GM19023 (cell line): Measurements from ENCODE around the gene BNC2.
"Not testable (repeated sequence)": the region's sequence is repeated elsewhere in the genome, so short reads cannot be mapped to it uniquely, and the experiment has no call there.

Experiments
- ATAC-seq: cut with Tn5 transposase; IDR thresholded peaks from one replicate; pipeline ENCODE4 v1.9.1; 2021; ENCODE audit warnings: mild to moderate bottlenecking, moderate library complexity; ENCODE audit not compliant: unreplicated experiment

BNC2 gene

GRCh38 chr9:16555802-16556201, 314.7 kb downstream of the BNC2 start:
- no peak for ATAC-seq

- ATAC-seq, result no peak
These were observed 316.5 kb downstream of the BNC2 start for GRCh38 chr9:16553869-16554540.

- ATAC-seq, result no peak
These were observed 318.2 kb downstream of the BNC2 start for GRCh38 chr9:16552252-16552651.

DNA sequence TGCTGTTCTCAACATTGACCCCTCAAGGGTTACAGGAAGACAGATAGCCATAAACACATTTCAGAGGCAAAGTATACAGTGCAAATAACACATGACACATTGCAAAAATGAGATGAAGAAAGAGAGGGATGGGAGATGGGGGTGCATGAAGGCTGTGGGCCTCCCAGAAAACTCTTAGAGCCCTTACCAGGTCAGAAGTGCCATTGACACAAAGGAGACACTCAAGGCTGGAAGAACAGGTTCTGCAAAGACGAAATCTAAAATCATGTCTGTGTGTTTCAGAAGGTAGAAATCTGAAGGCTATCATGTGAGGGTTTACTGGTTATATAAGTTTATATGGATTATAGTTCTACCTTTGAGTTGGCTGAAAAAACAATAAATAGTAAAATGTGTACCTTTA, 318.8 kb downstream of the BNC2 start:
- no peak for ATAC-seq

- ATAC-seq, result no peak
These were observed 324.8 kb downstream of the BNC2 start for GRCh38 chr9:16545639-16546038.

GRCh38 chr9:16544842-16545241, 325.6 kb downstream of the BNC2 start:
- no peak for ATAC-seq

- no peak for ATAC-seq
These were observed 326.8 kb downstream of the BNC2 start for GRCh38 chr9:16543686-16544085.

DNA sequence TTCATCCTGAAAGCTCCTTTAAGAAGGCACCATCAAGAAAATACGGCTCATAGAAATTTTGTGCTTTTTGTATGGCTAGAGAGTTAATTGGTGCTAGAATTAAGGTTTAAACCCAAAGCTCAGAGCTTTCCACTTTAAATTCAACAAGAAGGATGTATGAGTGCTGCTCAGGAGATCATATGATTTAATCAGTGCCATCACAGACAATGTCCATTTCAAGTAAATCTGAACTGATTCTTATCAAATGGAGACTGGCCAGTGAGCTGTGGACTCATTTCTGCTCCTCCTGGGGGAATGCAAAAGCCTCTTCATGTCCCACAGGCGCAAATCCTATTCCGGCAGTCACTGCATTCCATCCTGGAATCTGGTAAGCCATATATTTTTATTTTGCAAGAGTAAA, 327.2 kb downstream of the BNC2 start:
- ATAC-seq, result no peak

DNA sequence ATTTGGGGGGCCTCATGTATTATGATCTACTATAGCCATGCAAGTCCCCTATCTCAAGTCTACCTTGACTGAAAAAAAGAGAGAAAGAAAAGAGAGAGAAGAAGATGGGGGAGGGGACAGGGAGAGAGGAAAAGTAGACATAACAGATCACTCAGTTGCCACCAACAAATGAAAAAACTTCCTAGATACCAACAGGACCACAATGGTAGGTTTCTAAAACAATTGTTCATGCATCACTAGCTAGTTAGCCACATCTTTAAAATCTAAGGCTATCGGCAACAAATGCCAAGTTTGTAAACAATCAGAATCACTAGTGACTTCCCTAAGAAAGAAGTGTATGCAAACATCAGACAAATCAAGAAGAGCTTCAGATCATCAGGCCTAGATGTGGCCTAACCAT, 328.2 kb downstream of the BNC2 start:
- ATAC-seq, result no peak

DNA sequence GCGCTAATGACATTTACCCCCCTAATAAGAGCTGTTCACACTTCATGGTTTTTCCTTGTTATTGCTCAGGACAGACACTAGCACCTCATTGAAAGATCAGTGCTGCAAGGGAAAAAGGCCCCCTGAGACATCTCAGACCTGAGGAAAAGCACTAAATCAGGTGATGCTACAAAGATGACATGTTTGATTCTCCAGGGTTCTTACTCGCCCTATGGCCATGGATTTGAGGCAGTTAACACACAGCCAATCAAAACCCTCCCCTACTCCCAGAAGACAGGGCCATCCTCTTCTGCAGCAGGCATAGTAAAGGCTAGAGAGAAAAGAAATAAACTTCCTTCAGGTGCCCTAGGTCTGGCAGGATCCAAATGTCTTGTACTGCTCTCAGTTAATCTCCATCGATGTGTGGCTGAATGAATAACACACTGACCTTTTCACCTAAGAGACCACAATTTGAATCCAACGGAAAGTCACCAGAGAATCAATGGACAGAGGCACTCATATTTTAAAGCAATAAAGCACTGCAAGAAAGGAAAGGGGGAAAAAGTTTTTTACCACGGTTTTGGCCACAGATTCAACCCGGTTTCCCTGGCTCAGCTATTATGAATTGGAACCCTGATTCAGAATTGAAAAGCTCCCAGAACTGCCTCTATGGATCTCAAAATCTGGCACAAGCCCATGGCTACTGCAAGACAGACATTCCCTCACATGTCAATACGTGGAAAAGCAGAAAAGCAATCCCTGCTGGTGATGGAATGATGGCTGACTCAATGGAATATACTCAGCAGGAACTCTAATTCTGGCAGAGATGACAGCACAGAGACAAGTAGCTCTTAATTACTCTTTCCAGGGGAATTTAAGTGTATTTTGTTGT, 329.5 kb downstream of the BNC2 start:
- ATAC-seq, result no peak

GRCh38 chr9:16539626-16540025, 330.8 kb downstream of the BNC2 start:
- not testable (repeated sequence) for ATAC-seq

DNA sequence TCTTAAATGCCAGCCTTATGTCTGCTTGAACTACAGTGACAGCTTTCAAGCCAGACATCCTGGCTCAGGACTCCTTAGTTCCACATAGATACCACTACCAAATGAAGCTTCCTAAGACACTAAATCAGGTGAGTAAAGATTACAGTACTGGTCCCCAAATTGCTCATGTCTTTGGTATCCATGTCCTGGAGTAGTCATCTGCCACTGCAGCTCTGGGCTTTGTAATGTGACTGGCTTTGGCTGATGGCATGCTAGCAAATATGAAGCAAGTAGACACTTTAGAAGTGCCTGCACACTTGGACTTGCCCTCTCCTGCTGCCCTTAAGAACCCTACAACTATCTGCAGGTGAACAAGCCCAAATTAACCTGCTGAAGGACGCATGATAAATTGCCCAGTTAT, 334.9 kb downstream of the BNC2 start:
- ATAC-seq, result no peak

DNA sequence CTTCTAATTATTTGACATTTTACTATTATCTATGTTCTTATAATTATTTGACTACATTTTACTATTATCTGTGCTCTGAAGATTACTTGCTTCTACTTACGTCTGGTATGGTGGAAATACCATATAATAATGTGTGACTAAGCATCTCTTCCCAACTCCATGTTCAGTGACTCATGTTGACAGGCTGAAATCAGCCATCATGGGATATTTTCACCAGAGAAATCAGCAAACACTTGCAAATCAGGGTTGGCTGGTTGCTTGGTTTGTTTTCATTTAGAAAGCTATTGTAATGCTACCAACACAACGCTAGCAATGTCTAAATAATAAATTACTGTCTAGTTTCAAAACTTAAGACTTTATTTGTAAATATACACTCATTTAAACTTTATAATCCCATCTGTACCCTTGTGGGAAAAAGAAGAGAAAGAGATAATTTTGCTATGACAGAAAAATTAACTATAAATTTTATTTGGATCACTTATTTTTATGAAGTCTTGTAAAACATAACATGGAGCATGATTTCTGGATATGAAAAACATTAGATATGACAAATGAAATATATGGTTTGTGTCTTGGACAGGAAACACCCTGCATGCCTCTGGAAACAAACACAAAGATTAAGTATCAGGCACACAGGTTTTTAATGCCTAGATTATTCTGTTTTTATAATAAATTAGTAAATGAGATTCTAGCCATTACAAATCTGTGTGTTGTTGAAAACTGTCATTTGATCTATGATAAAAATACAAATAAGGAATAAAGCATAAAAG, 337.6 kb downstream of the BNC2 start:
- ATAC-seq, result no peak

- no peak for ATAC-seq
These were observed 338.2 kb downstream of the BNC2 start for GRCh38 chr9:16532272-16532671.

DNA sequence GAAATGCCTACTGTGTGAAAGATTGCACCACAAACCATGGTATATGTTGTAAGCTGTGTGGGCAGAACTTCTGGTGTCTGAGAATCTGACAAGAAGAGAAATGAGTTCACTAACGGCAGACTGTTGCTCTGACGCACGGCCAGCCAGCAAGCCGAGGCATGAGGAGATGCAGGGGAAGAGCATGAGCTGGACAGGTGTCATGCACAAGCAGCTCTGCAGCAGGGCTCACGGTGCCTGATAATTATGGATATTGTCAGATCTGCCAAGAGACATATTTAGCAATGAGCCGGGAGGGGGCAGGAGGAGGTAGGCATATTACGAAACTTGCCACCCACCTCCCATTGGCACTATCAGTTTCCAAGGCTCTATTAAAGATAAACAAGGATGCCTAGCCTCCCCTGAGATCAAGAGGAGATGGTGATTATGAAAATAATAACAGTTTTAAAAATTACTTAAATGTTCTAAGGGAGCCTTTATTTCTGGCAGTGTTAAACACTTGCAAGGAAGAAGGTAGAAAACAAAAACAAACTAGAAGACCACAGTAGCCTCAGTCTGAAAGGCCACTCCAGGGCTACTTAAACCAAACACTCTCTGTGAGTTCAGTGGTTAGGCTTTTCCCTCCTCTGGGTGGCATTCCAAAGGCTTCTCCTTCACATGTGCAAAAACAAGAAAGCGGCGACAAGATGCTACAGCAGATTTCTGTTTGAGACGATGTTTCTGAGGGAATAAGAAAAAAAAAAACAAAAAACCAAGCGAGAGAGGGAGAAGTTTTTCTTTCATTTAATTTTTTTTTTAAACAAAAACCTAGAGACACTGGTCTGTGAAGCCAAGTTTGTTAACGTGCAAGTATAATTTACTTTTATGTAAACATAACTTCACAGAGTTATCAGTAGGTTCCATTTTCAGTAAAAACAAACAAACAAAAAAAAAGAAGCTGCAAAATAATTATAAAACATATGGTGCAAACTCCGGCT, 339.5 kb downstream of the BNC2 start:
- ATAC-seq, result no peak

- no peak for ATAC-seq
These were observed 342.9 kb downstream of the BNC2 start for GRCh38 chr9:16527573-16527972.

DNA sequence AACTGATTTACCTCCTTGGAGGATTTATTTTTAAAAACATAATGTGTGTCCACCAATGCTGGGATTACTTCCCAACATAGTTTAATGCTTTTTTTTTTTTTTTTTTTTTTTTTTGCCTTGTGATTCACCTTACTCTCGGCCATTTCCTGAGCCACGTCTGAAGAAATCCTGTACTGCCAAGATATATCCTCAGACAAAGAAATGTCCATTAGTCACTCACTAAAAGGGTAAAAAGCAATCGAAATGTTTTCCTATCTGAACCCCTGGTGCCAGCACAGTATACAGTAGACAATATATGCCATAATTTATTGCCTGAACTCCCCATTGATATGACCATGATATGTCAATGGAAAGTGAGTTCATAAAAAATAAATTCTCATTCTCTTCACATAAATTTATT, 344.1 kb downstream of the BNC2 start:
- no peak for ATAC-seq

- no peak for ATAC-seq
These were observed 345.6 kb downstream of the BNC2 start for GRCh38 chr9:16524823-16525222.

- no peak for ATAC-seq
These were observed 346.4 kb downstream of the BNC2 start for GRCh38 chr9:16524078-16524477.

- ATAC-seq, result no peak
These were observed 348.5 kb downstream of the BNC2 start for GRCh38 chr9:16521868-16522411.
